Measurements from ENCODE around the gene ZNF816.
"Not testable (repeated sequence)": the region's sequence is repeated elsewhere in the genome, so short reads cannot be mapped to it uniquely, and the experiment has no call there.

ZNF816 gene

GRCh38 chr19:52962394-52963246 lies at the start of gene ZNF816:
Gene ZNF816, minus strand, starts transcription at chr19:52962881. Its CDS starts 6,792 bp downstream, at chr19:52956089.
- DNase-seq (ENCODE audit: low spot score): peak; percentile 88

DNA sequence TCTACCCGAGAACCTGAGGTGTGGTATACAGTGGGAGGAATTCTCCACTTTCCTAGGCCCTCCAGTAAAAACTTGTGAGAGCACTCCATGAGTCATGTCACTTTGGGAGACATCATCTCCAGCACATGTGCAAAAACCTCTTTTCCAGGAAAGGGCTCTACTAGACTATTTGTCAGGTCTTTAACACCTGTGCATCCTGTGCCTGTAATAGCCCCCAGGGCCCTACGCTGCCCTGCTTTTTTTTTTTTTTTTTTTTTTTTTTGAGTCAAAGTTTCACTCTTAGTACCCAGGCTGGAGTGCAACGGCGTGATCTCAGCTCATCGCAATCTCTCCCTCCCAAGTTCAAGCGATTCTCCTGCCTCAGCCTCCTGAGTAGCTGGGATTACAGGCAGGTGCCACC lies 49.3 kb upstream of the ZNF816 start:
- no peak for DNase-seq (ENCODE audit: low spot score)

GRCh38 chr19:53010494-53010893 lies 47.8 kb upstream of the ZNF816 start:
- DNase-seq (ENCODE audit: low spot score): no peak

DNA sequence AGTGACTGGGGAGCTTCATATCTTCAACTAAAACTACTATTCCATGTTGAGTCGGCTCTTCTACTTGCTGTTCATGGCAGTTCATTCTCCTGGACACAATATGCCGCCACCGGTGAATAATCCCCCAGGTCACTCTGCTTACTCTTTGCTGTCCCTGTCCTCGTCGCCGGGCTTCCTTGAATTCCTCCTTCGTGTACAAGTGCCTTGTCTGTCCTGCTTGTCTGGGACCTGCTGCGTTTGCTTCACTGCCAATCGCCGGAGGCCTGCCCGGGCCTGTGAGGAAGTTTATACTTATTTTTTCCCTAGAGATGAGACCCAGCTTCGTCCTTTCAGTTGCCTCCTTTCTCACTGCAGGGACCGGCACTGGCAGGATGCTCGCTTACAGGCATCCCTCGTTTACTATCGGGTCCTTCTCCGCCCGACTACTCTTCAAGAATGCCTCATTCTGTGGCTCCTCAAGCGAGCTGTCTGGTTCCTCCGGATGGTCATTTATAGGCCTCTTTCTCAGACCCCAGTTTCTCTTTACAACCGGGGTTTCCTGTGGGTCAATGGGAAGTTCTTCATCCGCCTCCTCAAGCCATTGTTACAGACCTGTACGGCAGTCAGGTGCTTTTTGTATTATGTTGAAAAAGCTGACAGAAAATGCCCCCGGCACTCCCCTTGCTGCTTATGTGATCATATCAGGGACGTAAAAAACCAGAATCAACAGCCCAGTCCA lies 45.5 kb upstream of the ZNF816 start:
- no peak for DNase-seq (ENCODE audit: low spot score)

DNA sequence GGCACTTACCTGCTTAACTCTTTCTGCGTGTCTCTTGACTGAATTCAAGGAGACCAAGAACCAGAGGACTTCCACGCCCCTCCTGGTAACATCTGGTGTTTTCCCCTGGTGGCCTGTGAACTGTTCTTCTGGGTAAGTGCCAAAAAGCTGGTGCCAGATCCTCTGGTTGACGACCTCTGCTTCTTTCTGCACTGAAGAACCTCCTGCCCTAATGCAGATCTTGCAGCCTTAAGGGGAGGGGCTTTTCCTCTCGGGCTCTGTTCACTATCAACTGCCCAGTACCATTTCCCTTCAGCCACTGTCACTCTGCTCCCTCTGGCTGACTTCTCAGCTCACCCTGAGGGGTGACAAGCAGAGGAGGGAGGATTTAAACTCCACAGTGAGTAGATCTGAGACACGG lies 44.9 kb upstream of the ZNF816 start:
- no peak for DNase-seq (ENCODE audit: low spot score)

DNA sequence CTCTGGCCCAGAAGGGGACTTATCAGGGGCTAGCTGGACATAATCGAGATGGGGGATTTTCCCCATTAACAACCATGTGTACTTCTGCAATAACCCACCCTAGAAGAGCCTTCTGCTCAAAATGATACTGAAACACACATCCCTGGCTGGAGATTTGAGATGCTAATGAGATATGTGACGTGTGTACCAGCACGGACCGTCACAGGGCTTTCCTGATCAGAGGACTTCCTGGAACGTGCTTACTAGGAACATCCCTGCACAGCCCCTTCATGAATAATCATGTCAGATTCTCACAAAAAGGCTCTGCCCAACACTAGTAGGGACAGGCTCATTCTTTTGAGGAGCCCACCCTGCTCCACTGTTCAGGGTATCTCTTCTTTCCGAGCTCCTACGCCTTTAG lies 44.5 kb upstream of the ZNF816 start:
- DNase-seq (ENCODE audit: low spot score): no peak

GRCh38 chr19:53004242-53004641 lies 41.6 kb upstream of the ZNF816 start:
- no peak for DNase-seq (ENCODE audit: low spot score)

DNA sequence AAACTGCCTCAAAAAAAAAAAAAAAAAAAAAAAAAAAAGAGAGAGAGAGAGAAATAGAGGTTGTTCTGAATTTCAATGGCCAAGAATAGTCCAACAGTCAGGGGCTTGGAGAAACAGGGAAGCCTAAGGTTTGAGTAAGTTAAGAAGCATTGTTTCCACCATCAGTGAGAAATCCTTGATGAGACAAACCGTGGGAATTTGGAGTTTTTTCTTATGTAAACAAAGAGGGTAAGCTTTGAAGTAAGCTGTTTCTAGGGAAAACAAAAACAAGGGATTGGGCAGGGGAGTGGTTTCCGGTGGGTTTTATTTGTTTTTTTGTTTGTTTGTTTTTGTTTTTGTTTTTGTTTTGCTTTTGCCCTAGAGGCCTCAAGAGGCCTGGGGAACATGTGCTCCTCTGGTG lies 39.8 kb upstream of the ZNF816 start:
- DNase-seq (ENCODE audit: low spot score): no peak

DNA sequence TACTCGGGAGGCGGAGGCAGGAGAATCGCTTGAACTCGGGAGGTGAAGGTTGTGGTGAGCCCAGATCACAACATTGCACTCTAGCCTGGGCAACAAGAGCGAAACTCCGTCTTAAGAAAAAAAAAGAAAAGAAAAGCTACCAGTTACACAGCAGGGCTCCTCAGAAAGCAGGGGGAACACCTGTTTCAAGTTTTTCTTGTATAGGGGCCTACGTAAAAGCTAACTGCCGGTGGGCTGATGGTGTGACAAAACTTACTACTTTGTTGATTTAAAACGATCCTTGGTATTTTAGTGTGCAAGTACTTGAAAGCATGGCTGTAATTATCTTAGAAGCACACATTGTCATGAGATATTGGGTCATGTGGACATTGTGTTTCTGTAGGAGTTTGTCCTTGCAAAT lies 35.3 kb upstream of the ZNF816 start:
- no peak for DNase-seq (ENCODE audit: low spot score)

- no peak for DNase-seq (ENCODE audit: low spot score)
Observed at GRCh38 chr19:52995711-52996110, 33.0 kb upstream of the ZNF816 start.

- DNase-seq (ENCODE audit: low spot score): peak; percentile 42
Observed at GRCh38 chr19:52993342-52994178, 30.9 kb upstream of the ZNF816 start.

DNA sequence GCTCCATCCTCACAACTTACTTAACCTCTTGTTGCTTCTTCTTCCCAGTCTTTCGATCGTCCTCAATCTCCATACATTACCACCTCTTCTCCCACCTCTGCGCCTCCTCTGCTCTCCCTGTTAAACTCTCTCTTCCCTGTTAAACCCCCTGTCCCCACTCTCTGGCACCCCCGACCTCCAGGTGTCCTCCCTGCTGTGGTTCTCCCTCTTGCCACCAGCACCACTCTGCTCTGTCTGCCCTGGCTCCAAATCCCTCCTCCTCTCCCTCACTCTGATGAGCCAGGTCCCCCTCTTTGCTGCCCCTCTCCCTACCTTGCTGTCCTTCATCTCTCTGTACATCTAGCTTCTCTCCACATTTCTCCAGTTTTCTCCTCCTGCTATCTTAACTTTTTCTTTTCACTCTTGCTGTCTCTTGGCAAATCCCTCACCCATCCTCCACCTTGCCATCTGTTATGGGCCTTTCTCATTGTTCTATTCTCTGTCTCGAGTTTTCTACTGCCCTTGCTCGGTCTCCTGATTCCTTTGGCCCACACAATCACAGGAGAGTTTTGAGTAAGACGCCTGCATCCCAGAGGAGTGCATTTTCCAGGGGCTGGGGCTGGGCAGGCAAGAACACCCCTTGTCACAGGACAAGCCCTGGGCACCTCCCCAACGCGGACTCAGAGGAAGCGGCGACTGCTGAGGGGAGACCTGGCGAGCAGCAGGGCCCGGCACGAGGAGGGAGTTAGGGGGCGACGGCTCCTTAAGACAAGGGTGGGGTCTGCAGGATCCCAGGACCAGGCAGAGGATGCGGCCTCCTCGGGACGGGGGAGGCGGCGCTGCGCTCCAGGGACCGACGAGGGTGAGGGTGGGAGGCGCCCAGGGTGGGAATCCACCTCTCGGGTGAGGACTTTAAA lies 29.7 kb upstream of the ZNF816 start:
- no peak for DNase-seq (ENCODE audit: low spot score)

- DNase-seq (ENCODE audit: low spot score): no peak
Observed at GRCh38 chr19:52991484-52991883, 28.8 kb upstream of the ZNF816 start.

DNA sequence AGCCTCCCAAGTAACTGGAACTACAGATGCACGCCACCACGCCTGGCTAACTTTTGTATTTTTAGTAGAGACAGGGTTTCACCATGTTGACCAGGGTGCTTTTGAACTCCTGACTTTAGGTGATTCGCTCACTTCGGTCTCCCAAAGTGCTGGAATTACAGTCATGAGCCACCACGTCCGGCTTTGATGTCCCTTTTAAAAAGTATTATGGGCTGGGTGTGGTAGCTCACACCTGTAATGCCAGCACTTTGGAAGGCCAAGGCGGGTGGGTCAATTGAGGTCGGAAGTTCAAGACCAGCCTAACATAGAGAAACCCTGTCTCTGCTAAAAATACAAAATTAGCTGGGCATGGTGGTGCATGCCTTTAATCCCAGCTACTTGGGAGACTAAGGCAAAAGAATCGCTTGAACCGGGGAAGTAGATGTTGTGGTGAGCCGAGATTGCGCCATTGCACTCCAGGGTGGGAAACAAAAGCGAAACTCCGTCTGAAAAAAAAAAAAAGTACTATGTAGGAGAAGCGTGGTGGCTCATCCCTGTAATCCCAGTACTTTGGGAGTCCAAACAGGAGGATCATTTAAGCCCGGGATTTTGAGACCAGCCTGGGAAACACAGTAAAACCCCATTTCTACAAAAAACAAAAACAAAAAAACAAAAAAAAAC lies 28.2 kb upstream of the ZNF816 start:
- DNase-seq (ENCODE audit: low spot score): no peak

DNA sequence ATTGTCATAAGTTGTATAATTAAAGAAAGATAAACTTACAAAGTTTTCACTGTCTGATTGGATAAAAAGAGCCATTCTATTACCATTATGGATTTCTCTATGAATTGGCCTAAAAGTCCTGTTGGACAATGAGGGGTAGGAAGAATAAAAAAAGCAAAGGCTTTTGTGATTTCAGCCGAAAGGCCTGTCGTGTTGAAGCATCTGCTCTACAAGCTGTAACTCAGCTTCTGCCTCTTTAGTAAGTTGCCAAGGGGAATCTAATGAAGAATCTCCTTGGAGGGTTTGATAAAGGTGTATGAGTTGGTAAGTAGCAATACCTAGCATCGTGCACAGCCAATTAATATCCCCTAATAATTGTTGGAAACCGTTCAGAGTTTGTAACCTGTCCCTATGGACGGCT lies 25.8 kb upstream of the ZNF816 start:
- DNase-seq (ENCODE audit: low spot score): no peak

- DNase-seq (ENCODE audit: low spot score): no peak
Observed at GRCh38 chr19:52987221-52987620, 24.5 kb upstream of the ZNF816 start.

- DNase-seq (ENCODE audit: low spot score): not testable (repeated sequence)
Observed at GRCh38 chr19:52983167-52983566, 20.5 kb upstream of the ZNF816 start.

DNA sequence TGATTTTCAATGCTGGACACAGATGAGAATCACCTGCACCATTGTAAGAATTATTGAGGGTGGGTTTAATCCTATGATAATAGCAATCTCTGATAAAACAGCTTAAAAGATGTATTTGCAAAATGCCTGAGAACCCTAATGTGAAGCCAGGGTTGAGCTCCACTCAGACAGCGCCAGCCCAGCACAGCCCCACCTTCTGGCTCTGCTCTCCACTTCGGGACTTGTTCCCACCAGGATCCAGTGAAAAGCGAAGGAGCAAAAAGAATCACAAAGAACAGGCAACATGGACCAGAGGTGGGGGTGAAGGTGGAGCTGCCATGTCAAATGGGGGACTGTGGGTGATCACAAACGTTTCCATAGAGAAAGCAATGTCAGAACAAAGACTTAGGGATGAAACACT lies 18.6 kb upstream of the ZNF816 start:
- no peak for DNase-seq (ENCODE audit: low spot score)

GRCh38 chr19:52967772-52968171 lies 5.1 kb upstream of the ZNF816 start:
- no peak for DNase-seq (ENCODE audit: low spot score)

DNA sequence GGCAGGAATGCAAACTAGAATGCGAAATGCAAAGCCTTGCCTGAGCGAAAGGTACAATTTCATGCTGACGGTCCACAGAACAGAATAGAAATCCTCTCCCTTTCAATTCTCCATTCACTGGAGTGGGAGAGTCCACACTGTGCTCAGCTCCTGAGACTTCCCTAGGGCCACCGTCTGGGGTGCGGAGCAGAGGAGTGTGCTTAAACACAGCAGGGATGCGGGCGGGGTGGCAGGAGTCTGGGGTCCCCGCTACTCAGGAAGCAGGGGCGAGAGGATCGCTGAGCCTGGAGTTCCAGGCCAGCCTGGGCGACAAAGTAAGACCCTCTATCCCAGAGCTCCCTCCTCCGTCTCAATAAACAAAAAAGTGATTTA lies 552 bp upstream of the ZNF816 start:
- no peak for DNase-seq (ENCODE audit: low spot score)

- no peak for DNase-seq (ENCODE audit: low spot score)
Observed at GRCh38 chr19:52961981-52962380, 700 bp downstream of the ZNF816 start.

Measured in putamen (tissue), 1 donor.